Measurements from ENCODE around the gene PRKCB.

PRKCB gene

DNA sequence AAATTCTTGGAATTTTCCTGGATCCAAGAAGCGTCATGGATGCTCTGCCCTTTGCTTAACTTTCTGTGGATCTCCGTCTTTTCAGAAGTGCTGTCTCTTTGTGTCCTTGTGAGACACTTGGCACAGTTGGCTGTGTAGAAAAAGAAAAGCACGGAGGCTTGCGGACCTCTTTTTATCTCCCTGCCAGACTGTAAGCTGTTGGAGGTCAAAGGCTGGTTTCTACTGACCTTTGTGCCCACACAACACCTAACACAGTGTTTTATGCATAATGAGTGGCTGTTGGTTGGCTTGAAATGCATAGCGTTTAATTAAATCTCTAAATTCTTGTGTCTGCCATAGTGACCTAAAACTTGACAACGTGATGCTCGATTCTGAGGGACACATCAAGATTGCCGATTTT is 344.7 kb downstream of the PRKCB start:
- Histone ChIP-seq H3K9me3 (ENCODE audit: control insufficient read depth, insufficient read depth, low read depth, low read length) (no peaks in the 10 kb centered on the region), H3K27ac (ENCODE audit: extremely low read depth, low read depth, low read length) (no peak overlapping the region), H3K4me1 (ENCODE audit: control insufficient read depth, insufficient read depth, low read length) (no peaks in the 10 kb centered on the region), H3K36me3 (ENCODE audit: control insufficient read depth in 2 of 2, insufficient read depth in 1 of 2, low read length in 2 of 2) (no peaks in the 10 kb centered on the region), H3K4me3 (ENCODE audit: low read depth, low read length) (no peak overlapping the region)
- TF ChIP-seq BCL11B (tag by site-specific recombination; IDR thresholded peaks at IDR 0.05; ENCODE audit: low read depth) (no peak), ZNF548 (tag by site-specific recombination; IDR thresholded peaks at IDR 0.05) (no peak), ZFP69B (tag by site-specific recombination; IDR thresholded peaks at IDR 0.05) (no peak), ZNF311 (tag by site-specific recombination; IDR thresholded peaks at IDR 0.05; ENCODE audit: borderline replicate concordance) (no peak), ZNF174 (tag by site-specific recombination; IDR thresholded peaks at IDR 0.05) (no peak), ZNF747 (tag by site-specific recombination; IDR thresholded peaks at IDR 0.05) (no peak), PRDM1 (tag by site-specific recombination; IDR thresholded peaks at IDR 0.05) (no peak), ZNF175 (tag by site-specific recombination; IDR thresholded peaks at IDR 0.05) (no peak), ZNF366 (tag by site-specific recombination; conservative IDR thresholded peaks at IDR 0.05) (no peak), ZNF280D (tag by site-specific recombination; IDR thresholded peaks at IDR 0.05) (no peak), ZNF555 (tag by site-specific recombination; conservative IDR thresholded peaks at IDR 0.05) (no peak), ZNF707 (tag by site-specific recombination; IDR thresholded peaks at IDR 0.05) (no peak), ZNF223 (tag by site-specific recombination; IDR thresholded peaks at IDR 0.05) (no peak), HOXC10 (CRISPR knock-in tag; IDR thresholded peaks at IDR 0.05) (no peak), ZNF18 (tag by site-specific recombination; IDR thresholded peaks at IDR 0.05) (no peak), ZNF423 (tag by site-specific recombination; IDR thresholded peaks at IDR 0.05) (no peak)
- TF ChIP-seq, protein P1, sequence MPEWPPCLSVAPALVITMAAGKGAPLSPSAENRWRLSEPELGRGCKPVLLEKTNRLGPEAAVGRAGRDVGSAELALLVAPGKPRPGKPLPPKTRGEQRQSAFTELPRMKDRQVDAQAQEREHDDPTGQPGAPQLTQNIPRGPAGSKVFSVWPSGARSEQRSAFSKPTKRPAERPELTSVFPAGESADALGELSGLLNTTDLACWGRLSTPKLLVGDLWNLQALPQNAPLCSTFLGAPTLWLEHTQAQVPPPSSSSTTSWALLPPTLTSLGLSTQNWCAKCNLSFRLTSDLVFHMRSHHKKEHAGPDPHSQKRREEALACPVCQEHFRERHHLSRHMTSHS (tag by site-specific recombination; IDR thresholded peaks at IDR 0.05): no peak
- TF ChIP-seq, protein P2, sequence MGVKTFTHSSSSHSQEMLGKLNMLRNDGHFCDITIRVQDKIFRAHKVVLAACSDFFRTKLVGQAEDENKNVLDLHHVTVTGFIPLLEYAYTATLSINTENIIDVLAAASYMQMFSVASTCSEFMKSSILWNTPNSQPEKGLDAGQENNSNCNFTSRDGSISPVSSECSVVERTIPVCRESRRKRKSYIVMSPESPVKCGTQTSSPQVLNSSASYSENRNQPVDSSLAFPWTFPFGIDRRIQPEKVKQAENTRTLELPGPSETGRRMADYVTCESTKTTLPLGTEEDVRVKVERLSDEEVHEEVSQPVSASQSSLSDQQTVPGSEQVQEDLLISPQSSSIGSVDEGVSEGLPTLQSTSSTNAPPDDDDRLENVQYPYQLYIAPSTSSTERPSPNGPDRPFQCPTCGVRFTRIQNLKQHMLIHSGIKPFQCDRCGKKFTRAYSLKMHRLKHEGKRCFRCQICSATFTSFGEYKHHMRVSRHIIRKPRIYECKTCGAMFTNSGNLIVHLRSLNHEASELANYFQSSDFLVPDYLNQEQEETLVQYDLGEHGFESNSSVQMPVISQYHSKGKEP (tag by site-specific recombination; IDR thresholded peaks at IDR 0.05): no peak
- TF ChIP-seq, protein P3, sequence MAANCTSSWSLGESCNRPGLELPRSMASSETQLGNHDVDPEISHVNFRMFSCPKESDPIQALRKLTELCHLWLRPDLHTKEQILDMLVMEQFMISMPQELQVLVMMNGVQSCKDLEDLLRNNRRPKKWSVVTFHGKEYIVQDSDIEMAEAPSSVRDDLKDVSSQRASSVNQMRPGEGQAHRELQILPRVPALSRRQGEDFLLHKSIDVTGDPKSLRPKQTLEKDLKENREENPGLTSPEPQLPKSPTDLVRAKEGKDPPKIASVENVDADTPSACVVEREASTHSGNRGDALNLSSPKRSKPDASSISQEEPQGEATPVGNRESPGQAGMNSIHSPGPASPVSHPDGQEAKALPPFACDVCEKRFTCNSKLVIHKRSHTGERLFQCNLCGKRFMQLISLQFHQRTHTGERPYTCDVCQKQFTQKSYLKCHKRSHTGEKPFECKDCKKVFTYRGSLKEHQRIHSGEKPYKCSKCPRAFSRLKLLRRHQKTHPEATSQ (tag by site-specific recombination; IDR thresholded peaks at IDR 0.05): no peak
- CTCF ChIA-PET: no interaction called here
- POLR2A ChIA-PET: no interaction called here

Data from HEK293 (cell line).